Small intestine (tissue), 7 donors: Measurements from ENCODE around the gene TSPO2. TPM values are rescaled to one million over a fixed set of nuclear protein-coding genes. Genes with fewer than 3 reads are reported as not detected.

Experiments
- DNase-seq, 2 donors: peaks; one replicate each; pipeline versions ENCODE4 v3.0.0 to v3.0.0-alpha.2; 2013
- FAIRE-seq: peaks from 2 replicates; lab custom pipeline; 2012; peaks lifted over from hg19 to GRCh38; lab: Jason Lieb, UNC
- H3K27ac ChIP-seq, 3 donors: one replicate each; pipeline ENCODE4 v1.5.1; 2013; ENCODE audit warnings: low read length in 2 of 3, mild to moderate bottlenecking in 2 of 3, control low read depth in 1 of 3, inconsistent platforms in 1 of 3, low read depth in 1 of 3, moderate library complexity in 1 of 3
- H3K27me3 ChIP-seq, 3 donors: one replicate each; pipeline ENCODE4 v1.6.1; 2013; ENCODE audit warnings: low read length in 3 of 3, inconsistent platforms in 1 of 3; ENCODE audit not compliant: control insufficient read depth in 3 of 3, insufficient read depth in 3 of 3
- H3K36me3 ChIP-seq, 3 donors: one replicate each; pipeline ENCODE4 v1.6.1; 2013; ENCODE audit warnings: low read length in 3 of 3, inconsistent platforms in 1 of 3, low read depth in 1 of 3, mild to moderate bottlenecking in 1 of 3, moderate library complexity in 1 of 3; ENCODE audit not compliant: control insufficient read depth in 3 of 3, insufficient read depth in 2 of 3
- H3K4me1 ChIP-seq, 3 donors: one replicate each; pipeline ENCODE4 v1.6.1; 2013; ENCODE audit warnings: low read length in 2 of 3, inconsistent platforms in 1 of 3, low read depth in 1 of 3, mild to moderate bottlenecking in 1 of 3, moderate library complexity in 1 of 3; ENCODE audit not compliant: control insufficient read depth in 3 of 3, insufficient read depth in 2 of 3
- H3K4me3 ChIP-seq, 3 donors: one replicate each; pipeline ENCODE4 v1.5.1; 2013; ENCODE audit warnings: low read length in 3 of 3, control low read depth in 1 of 3, inconsistent platforms in 1 of 3, low read depth in 1 of 3, mild to moderate bottlenecking in 1 of 3, moderate library complexity in 1 of 3
- H3K9me3 ChIP-seq, 2 donors: one replicate each; pipeline ENCODE4 v1.6.1; 2013; ENCODE audit warnings: low read depth in 1 of 2, low read length in 1 of 2; ENCODE audit not compliant: control insufficient read depth in 2 of 2, insufficient read depth in 1 of 2
- WGBS, 3 donors: extraction: QIAGEN DNeasy Blood & Tissue Kit; methylation state at CpG; one replicate each; pipeline ENCODE4 v1.1.7; 2013; 5-methylcytosine and 5-hydroxymethylcytosine counted together
- polyA plus RNA-seq, 4 donors: library from polyadenylated mRNA; stranded (reverse) in 3 of 4; unstranded in 1 of 4; fragments of 200-250 nt in 3 of 4; fragments of 120-200 nt in 1 of 4; gene quantifications; one replicate each; pipeline versions ENCODE4 v1.2.1 to v1.2.3, GENCODE V29; 2013
- donor health status: healthy with polysubstance abuse.
- donor health status: control.
- donor health status: control.
- donor health status: Bipolar disorder and iron deficiency.
- donor health status: healthy.

Gene TSPO2
- polyA plus RNA-seq, 4 donors, result 1.1 to 2.1 (median 1.9) TPM; not detected in 1

DNA sequence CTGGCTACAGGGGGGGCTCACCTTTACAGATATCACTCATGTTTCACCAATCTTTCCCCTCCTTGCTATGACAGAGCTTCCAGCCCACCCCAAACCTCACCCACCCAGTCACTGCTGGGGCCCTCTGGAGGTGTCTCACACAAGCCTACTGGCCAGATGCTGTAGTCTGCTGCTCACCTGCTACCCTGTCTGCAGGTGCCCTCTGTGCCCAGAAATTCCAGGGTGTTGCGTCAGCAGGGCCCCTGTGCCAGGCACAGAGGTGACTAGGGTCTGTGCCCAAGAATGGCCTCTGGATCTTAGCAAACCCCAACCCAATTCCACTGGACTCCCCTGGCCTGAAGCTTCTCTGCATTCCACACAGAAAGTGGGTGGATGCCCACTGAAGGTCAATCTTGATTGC is 24.6 kb upstream of the TSPO2 start:
- H3K4me3 ChIP-seq, result no peak overlapping the region
- no peak overlapping the region for H3K27ac ChIP-seq
- no peaks in the 10 kb centered on the region for H3K27me3 ChIP-seq
- peaks cover 0 to 8% of the 10 kb centered on the region in 2 donors for H3K9me3 ChIP-seq
- WGBS, 3 donors, result 80 to 95% (median 88%) methylated on average over 1 of the region's 1 CpG
- DNase-seq (no peak), FAIRE-seq (no peak)
- H3K4me1 ChIP-seq, result peaks cover 0 to 14% (median 0%) of the 10 kb centered on the region in 3 donors
- no peaks in the 10 kb centered on the region for H3K36me3 ChIP-seq

DNA sequence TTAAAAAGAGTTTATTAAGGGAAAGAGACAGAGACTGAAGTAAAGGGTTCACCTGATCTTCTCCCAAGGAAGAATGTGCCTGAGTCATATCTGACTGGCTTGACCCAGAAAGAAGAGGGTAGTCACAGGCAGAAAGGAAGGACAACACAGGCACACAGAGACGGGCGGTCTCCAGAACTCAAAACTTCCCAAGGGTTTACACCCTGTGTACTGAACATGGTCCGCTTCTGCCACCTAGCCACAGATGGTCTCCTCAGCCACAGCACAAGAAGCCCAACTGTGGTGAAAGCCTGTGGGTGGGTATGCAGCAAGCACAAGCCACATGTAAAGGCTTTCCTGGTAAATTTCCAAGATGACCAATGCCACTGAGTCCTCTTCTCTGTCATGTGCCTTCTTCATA is 20.4 kb upstream of the TSPO2 start:
- no peak overlapping the region for H3K27ac ChIP-seq
- no peak for DNase-seq
- H3K4me3 ChIP-seq, result no peak overlapping the region
- H3K36me3 ChIP-seq, result peaks cover 0 to 10% (median 0%) of the 10 kb centered on the region in 3 donors
- FAIRE-seq, result no peak
- H3K9me3 ChIP-seq, result peaks cover 0 to 8% of the 10 kb centered on the region in 2 donors
- H3K4me1 ChIP-seq, result peaks cover 0 to 8% (median 0%) of the 10 kb centered on the region in 3 donors
- H3K27me3 ChIP-seq, result no peaks in the 10 kb centered on the region
- WGBS, 3 donors, result 86 to 98% (median 92%) methylated on average over 3 of the region's 3 CpGs

DNA sequence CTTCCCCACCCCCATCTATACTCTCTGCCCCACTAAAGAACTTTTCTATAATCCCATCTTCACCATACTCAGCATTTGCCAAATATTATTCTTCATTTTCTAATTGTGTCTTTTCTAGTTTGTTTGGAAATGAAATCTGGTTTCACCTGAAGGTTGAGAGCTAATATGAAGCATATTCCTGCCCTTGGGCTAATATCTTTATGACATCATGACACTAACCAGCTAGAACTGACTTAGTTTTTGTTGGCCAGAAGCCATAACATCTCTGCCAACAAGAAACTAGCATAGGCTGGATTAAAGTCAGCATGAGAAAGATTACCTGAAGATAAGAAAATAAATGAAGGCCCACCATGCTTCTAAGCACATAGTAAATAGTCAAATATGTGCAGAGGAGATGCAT is 20.0 kb upstream of the TSPO2 start:
- peaks cover 0 to 10% (median 0%) of the 10 kb centered on the region in 3 donors for H3K36me3 ChIP-seq
- H3K9me3 ChIP-seq, result peaks cover 0 to 8% of the 10 kb centered on the region in 2 donors
- no peak overlapping the region for H3K4me3 ChIP-seq
- no peak overlapping the region for H3K27ac ChIP-seq
- H3K4me1 ChIP-seq, result peaks cover 0 to 8% (median 0%) of the 10 kb centered on the region in 3 donors
- FAIRE-seq, result no peak
- no peaks in the 10 kb centered on the region for H3K27me3 ChIP-seq
- DNase-seq, result no peak

- 85 to 90% (median 90%) methylated on average over 3 of the region's 3 CpGs for WGBS, 3 donors
- DNase-seq, result no peak
- H3K9me3 ChIP-seq, result peaks cover 0 to 8% of the 10 kb centered on the region in 2 donors
- H3K27me3 ChIP-seq, result no peaks in the 10 kb centered on the region
- H3K4me1 ChIP-seq, result peaks cover 0 to 14% (median 0%) of the 10 kb centered on the region in 3 donors
- H3K27ac ChIP-seq, result no peak overlapping the region
- peaks cover 0 to 19% (median 2%) of the 10 kb centered on the region in 3 donors for H3K36me3 ChIP-seq
- FAIRE-seq, result no peak
- H3K4me3 ChIP-seq, result no peak overlapping the region
Measured at GRCh38 chr6:41023114-41023513, 19.2 kb upstream of the TSPO2 start.

GRCh38 chr6:41025966-41026530 is 16.2 kb upstream of the TSPO2 start:
- H3K4me3 ChIP-seq, result no peak overlapping the region
- FAIRE-seq (no peak), DNase-seq (no peak)
- H3K4me1 ChIP-seq, result peaks cover 0 to 31% (median 2%) of the 10 kb centered on the region in 3 donors
- no peaks in the 10 kb centered on the region for H3K9me3 ChIP-seq
- no peaks in the 10 kb centered on the region for H3K27me3 ChIP-seq
- no peak overlapping the region for H3K27ac ChIP-seq
- peaks cover 0 to 45% (median 14%) of the 10 kb centered on the region in 3 donors for H3K36me3 ChIP-seq
- 82 to 84% (median 83%) methylated on average over 3 of the region's 3 CpGs for WGBS, 3 donors

DNA sequence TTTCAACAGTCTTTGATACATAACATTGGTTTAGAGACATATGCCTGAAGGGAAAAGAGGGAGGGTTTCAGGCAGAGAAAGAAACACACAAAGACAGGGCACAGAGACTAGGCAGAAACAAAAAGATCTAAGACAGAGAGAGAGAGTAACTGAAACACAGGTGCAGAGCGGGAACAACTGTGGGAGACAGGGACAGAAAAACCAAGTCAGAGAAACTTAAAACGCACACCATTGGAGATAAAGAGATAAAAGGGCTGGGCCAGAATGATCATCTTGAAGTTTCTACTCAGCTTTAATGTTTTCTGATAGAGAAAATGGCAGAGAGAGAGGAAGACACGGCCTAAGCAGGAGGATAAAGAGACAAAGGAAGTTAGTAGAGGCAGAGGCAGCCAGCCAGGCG is 15.0 kb upstream of the TSPO2 start:
- Histone ChIP-seq H3K9me3 (no peaks in the 10 kb centered on the region), H3K4me1 (peaks cover 0 to 27% (median 2%) of the 10 kb centered on the region in 3 donors), H3K4me3 (peak overlapping the region in 1 of 3 donors; percentile 19), H3K27me3 (no peaks in the 10 kb centered on the region), H3K27ac (peak overlapping the region in 1 of 3 donors; percentile 47), H3K36me3 (peaks cover 0 to 56% (median 14%) of the 10 kb centered on the region in 3 donors)
- DNase-seq, result no peak
- FAIRE-seq, result no peak
- 69 to 74% (median 71%) methylated on average over 4 of the region's 4 CpGs for WGBS, 3 donors

GRCh38 chr6:41027799-41028560 is 14.3 kb upstream of the TSPO2 start:
- H3K4me1 ChIP-seq, result peaks cover 0 to 25% (median 2%) of the 10 kb centered on the region in 3 donors
- peak overlapping the region; percentile 28 to 49 (median 44) for H3K4me3 ChIP-seq
- no peaks in the 10 kb centered on the region for H3K9me3 ChIP-seq
- DNase-seq, result peak; percentile 46 to 87
- H3K36me3 ChIP-seq, result peaks cover 0 to 63% (median 14%) of the 10 kb centered on the region in 3 donors
- WGBS, 3 donors, result 16 to 55% (median 39%) methylated on average over 43 to 45 of the region's 45 CpGs
- H3K27me3 ChIP-seq, result no peaks in the 10 kb centered on the region
- no peak for FAIRE-seq
- H3K27ac ChIP-seq, result peak overlapping the region; percentile 4 to 62 (median 51)

DNA sequence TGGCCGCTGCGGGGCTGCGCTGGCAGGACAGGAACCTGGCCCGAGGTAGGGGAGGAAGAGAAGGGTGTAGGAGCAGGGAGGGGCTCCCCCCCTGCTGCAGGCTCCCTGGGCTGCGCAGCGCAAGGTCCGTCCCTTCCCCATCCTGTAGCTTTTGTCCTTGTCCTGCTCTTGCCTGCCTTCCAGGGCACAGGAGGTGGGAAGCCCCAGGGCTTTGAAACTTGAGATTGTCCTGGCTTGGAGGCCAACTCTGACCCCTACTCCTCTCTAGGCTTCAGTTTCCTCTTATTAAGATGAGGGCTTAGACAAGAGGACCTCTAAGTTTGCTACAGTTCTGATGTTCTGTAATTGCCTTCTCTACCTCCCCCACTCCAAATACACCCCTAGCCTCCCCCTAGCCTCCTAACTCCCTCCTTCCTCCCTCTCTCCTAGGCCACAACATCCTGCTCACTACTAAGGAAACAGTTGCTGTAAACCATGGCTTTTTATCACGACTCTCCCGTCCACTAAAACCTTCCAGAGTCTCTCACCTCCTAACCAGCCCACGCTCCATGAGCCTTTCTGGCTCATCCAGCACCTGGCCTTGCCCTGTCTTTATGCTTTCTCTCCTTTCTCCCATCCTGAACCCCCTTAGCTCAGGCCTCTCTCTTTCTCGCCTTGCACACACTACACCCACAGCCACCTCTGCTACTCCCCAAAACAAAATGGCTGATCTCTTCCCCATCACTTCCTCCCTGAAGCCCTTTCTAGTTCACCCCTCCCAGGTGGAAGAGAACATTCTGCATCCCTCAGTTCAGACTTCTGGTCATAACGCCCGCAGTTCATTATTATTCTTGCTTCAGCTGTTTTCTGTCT is 13.5 kb upstream of the TSPO2 start:
- Histone ChIP-seq H3K9me3 (no peaks in the 10 kb centered on the region), H3K36me3 (peaks cover 0 to 68% (median 18%) of the 10 kb centered on the region in 3 donors), H3K27ac (peak overlapping the region in 2 of 3 donors; percentile 51 to 62), H3K27me3 (no peaks in the 10 kb centered on the region), H3K4me3 (peak overlapping the region; percentile 28 to 49 (median 44)), H3K4me1 (peaks cover 0 to 31% (median 2%) of the 10 kb centered on the region in 3 donors)
- WGBS, 3 donors, result 58 to 81% (median 81%) methylated on average over 13 of the region's 13 CpGs
- FAIRE-seq, result no peak
- no peak for DNase-seq
